K562 (cell line): ENCODE results near the gene UGT1A5. TPM values are rescaled to one million over a fixed set of nuclear protein-coding genes. Genes with fewer than 3 reads are reported as not detected.

ENCODE experiments used
- ATAC-seq: fragments of 200-7000 bp; cut with Tn5 transposase; 3 replicates; pipeline ENCODE4 v1.9.1; 2020; ENCODE audit warnings: moderate library complexity
- BruUV-seq: library from RNA; stranded (reverse); fragments of 400-500 nt; replicated peaks from 2 replicates; lab custom pipeline; 2021; lab: Mats Ljungman, UMichigan
- CTCF ChIA-PET: fragments of 300-600 bp; formaldehyde crosslinking; extraction: SDS; loops from one replicate; lab custom pipeline; 2021; ENCODE audit warnings: low intra/inter-chr PET ratio; lab: Yijun Ruan, JAX
- POLR2A ChIA-PET: fragments of 300-600, 350-650 bp; sonication (Branson Sonifier 250); formaldehyde crosslinking; extraction: SDS; loops from one replicate; lab custom pipeline; 2021; ENCODE audit warnings: antibody characterized with exemption, inconsistent platforms; lab: Yijun Ruan, JAX
- DNase-seq, 4 experiments: peaks; one replicate each; pipeline versions ENCODE4 v3.0.0 to v3.0.0-alpha.2; 2011 to 2018; ENCODE audit warnings: low spot score in 3 of 4, mixed read lengths in 3 of 4; ENCODE audit errors: extremely low read depth in 1 of 4
- FAIRE-seq: peaks from 2 replicates; lab custom pipeline; 2011; peaks lifted over from hg19 to GRCh38; lab: Jason Lieb, UNC
- H2AFZ ChIP-seq: 2 replicates; pipeline ENCODE4 v1.6.0; 2011; ENCODE audit warnings: low read depth, low read length, control low read depth, inconsistent platforms
- H3K27ac ChIP-seq: fragments of 200-600 bp; 3 replicates; pipeline ENCODE4 v1.8.0; 2011; ENCODE audit warnings: low read depth, mild to moderate bottlenecking, control low read depth, inconsistent platforms, low read length, moderate library complexity, mixed read lengths; ENCODE audit errors: extremely low read depth
- H3K27me3 ChIP-seq, 2 experiments: fragments of 300-600 bp in 1 of 2; 2 replicates in 1 of 2; 3 replicates in 1 of 2; pipeline versions ENCODE4 v1.6.0 to v1.8.0; 2011; ENCODE audit warnings: inconsistent platforms in 2 of 2, low read length in 2 of 2, mild to moderate bottlenecking in 1 of 2, mixed read lengths in 1 of 2, moderate library complexity in 1 of 2; ENCODE audit not compliant: control insufficient read depth in 2 of 2, insufficient read depth in 2 of 2
- H3K36me3 ChIP-seq: fragments of 300-600 bp; 3 replicates; pipeline ENCODE4 v1.8.0; 2011; ENCODE audit warnings: mild to moderate bottlenecking, low read length, inconsistent platforms; ENCODE audit not compliant: control insufficient read depth, insufficient read depth
- H3K4me1 ChIP-seq, 2 experiments: fragments of 200-600 bp in 1 of 2; replicated peaks in 1 of 2; 2 replicates in 1 of 2; 3 replicates in 1 of 2; pipeline versions ENCODE4 v1.5.1 to v1.8.0; 2011; ENCODE audit warnings: inconsistent platforms in 2 of 2, low read length in 2 of 2, mild to moderate bottlenecking in 1 of 2, mixed read lengths in 1 of 2, moderate library complexity in 1 of 2; ENCODE audit not compliant: control insufficient read depth in 2 of 2, insufficient read depth in 2 of 2
- H3K4me2 ChIP-seq: 2 replicates; pipeline ENCODE4 v1.6.1; 2011; ENCODE audit warnings: low read length, control low read depth, inconsistent platforms, mixed read lengths; ENCODE audit not compliant: insufficient read depth
- H3K4me3 ChIP-seq: fragments of 200-600 bp; sonication (generic), shearing (Covaris generic); 2 replicates; pipeline ENCODE4 v1.5.1; 2016; ENCODE audit warnings: control low read depth, inconsistent platforms
- H3K79me2 ChIP-seq: fragments of 200-600 bp; 3 replicates; pipeline ENCODE4 v1.8.0; 2011; ENCODE audit warnings: low read length, inconsistent platforms; ENCODE audit not compliant: control insufficient read depth, insufficient read depth
- H3K9ac ChIP-seq, 2 experiments: 2 replicates each; pipeline versions ENCODE4 v1.6.0 to v1.6.1; 2011; ENCODE audit warnings: low read depth in 2 of 2, low read length in 2 of 2, control low read depth in 1 of 2, inconsistent platforms in 1 of 2, mild to moderate bottlenecking in 1 of 2, mixed read lengths in 1 of 2; ENCODE audit not compliant: insufficient read depth in 1 of 2
- H3K9me1 ChIP-seq: one replicate; pipeline ENCODE4 v1.6.0; 2011; ENCODE audit warnings: inconsistent platforms, mild to moderate bottlenecking, low read length, moderate library complexity; ENCODE audit not compliant: control insufficient read depth, insufficient read depth
- H3K9me3 ChIP-seq: replicated peaks from 2 replicates; pipeline ENCODE4 v1.5.1; 2011; ENCODE audit warnings: low read depth, low read length, inconsistent platforms; ENCODE audit not compliant: control insufficient read depth, insufficient read depth
- H4K20me1 ChIP-seq: replicated peaks from 2 replicates; pipeline ENCODE4 v1.6.1; 2011; ENCODE audit warnings: low read length, inconsistent platforms, mixed read lengths; ENCODE audit not compliant: control insufficient read depth, insufficient read depth
- NCOR1 ChIP-seq: fragments of 450-650 bp; IDR thresholded peaks from 2 replicates; pipeline ENCODE4 v1.6.1; 2016; ENCODE audit warnings: mild to moderate bottlenecking, moderate library complexity
- SIN3B ChIP-seq: fragments of 450-650 bp; IDR thresholded peaks from 2 replicates; pipeline ENCODE4 v1.6.1; 2017; ENCODE audit warnings: low read depth, mild to moderate bottlenecking, moderate library complexity
- YBX1 ChIP-seq: fragments of 450-650 bp; IDR thresholded peaks from 2 replicates; pipeline ENCODE4 v1.7.1; 2016; ENCODE audit warnings: mild to moderate bottlenecking
- ZNF778 ChIP-seq: fragments of 450-650 bp; formaldehyde crosslinking; IDR thresholded peaks from 2 replicates; pipeline ENCODE4 v1.4.0; 2020; ENCODE audit warnings: mild to moderate bottlenecking, moderate library complexity
- WGBS: fragments of 100-300 bp; shearing (Covaris generic); methylation state at CpG from one replicate; pipeline ENCODE4 v1.1.6; 2016; ENCODE audit warnings: low coverage, mixed read lengths; ENCODE audit not compliant: insufficient coverage; ENCODE audit errors: missing lambda C conversion rate; 5-methylcytosine and 5-hydroxymethylcytosine counted together
- in situ Hi-C: fragments of 300-500 bp; cut with MboI; formaldehyde crosslinking; loops from 4 replicates; pipeline ENCODE4 v1.15.0; 2018; ENCODE audit warnings: inconsistent platforms, mixed read lengths
- intact Hi-C: fragments of 100-400 bp; cut with micrococcal nuclease; formaldehyde crosslinking; loops from 2 replicates; pipeline ENCODE4 v1.14.2; 2022
- polyA plus RNA-seq, 8 experiments: library from polyadenylated mRNA; depleted of rRNA in 4 of 8; stranded (reverse) in 5 of 8; unstranded in 3 of 8; fragments of >200 nt; fragmentation: Nextera tagmentation in 2 of 8; fragmentation: Illumina TruSeq in 1 of 8; extraction: Ambion mirVana in 2 of 8; extraction: Trizol in 1 of 8; gene quantifications; 2 replicates each; pipeline versions ENCODE4 v1.2.1 to v1.2.3, GENCODE V29; 2011 to 2014; ENCODE audit warnings: inconsistent platforms in 1 of 8, missing spikeins in 1 of 8
- total RNA-seq, 7 experiments: library from RNA; depleted of rRNA in 6 of 7; stranded (reverse); fragments of >200 nt in 6 of 7; fragmentation: Illumina TruSeq in 2 of 7; extraction: Trizol in 2 of 7; gene quantifications; 2 replicates each; pipeline versions ENCODE4 v1.2.1 to v1.2.3, GENCODE V29; 2011 to 2021; ENCODE audit warnings: low replicate concordance in 1 of 7
- TF ChIP-seq, protein P1 (sequence below): fragments of 150-350 bp; conservative IDR thresholded peaks from 2 replicates; pipeline ENCODE4 v1.6.1; 2014; ENCODE audit warnings: low read length

The UGT1A5 gene
- total and polyA plus RNA-seq, 9 of the 15 experiments (the other 6 are each of a cell fraction or from before 2014, with no cell fraction given), result not detected

DNA sequence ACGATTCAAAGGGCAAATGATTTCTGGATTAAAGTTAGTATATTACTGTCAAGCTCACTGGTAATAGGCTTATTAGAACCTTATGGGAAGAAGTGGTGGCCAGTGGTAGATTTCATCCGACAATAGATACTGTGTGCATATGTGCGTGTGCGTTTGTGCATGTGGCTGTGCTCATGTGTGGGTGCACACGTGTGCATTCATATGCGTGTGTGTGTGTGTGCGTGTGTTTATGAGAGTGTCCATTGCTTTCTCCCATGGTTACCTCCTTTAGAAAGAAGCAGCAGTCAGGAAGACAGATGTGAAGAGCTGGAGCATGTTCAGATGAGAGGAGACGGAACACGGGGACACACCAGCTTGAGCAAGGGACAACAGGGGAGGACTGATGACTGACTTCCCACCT lies 56.6 kb downstream of the UGT1A5 start:
- TF ChIP-seq, protein P1, sequence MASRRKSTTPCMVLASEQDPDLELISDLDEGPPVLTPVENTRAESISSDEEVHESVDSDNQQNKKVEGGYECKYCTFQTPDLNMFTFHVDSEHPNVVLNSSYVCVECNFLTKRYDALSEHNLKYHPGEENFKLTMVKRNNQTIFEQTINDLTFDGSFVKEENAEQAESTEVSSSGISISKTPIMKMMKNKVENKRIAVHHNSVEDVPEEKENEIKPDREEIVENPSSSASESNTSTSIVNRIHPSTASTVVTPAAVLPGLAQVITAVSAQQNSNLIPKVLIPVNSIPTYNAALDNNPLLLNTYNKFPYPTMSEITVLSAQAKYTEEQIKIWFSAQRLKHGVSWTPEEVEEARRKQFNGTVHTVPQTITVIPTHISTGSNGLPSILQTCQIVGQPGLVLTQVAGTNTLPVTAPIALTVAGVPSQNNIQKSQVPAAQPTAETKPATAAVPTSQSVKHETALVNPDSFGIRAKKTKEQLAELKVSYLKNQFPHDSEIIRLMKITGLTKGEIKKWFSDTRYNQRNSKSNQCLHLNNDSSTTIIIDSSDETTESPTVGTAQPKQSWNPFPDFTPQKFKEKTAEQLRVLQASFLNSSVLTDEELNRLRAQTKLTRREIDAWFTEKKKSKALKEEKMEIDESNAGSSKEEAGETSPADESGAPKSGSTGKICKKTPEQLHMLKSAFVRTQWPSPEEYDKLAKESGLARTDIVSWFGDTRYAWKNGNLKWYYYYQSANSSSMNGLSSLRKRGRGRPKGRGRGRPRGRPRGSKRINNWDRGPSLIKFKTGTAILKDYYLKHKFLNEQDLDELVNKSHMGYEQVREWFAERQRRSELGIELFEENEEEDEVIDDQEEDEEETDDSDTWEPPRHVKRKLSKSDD, result no peak
- TF ChIP-seq NCOR1 (no peak), ZNF778 (no peak), SIN3B (no peak), YBX1 (no peak)
- CTCF ChIA-PET, result no interaction called here
- H2AFZ ChIP-seq, result no peak overlapping the region
- in situ Hi-C loops, result no loop called here
- H3K9me3 ChIP-seq, result no peaks in the 10 kb centered on the region
- H3K36me3 ChIP-seq, result no peaks in the 10 kb centered on the region
- no peak overlapping the region for H3K9ac ChIP-seq
- DNase-seq, result no peak
- H4K20me1 ChIP-seq, result no peaks in the 10 kb centered on the region
- BruUV-seq, result no TSS peak
- H3K4me3 ChIP-seq, result no peak overlapping the region
- peaks cover 0 to 13% of the 10 kb centered on the region in 2 experiments; a peak in 3 of 5 replicates for H3K27me3 ChIP-seq
- no peaks in the 10 kb centered on the region for H3K9me1 ChIP-seq
- ATAC-seq, result no peak
- no peak for FAIRE-seq
- no peak overlapping the region for H3K27ac ChIP-seq
- no peaks in the 10 kb centered on the region for H3K79me2 ChIP-seq
- no peaks in the 10 kb centered on the region for H3K4me1 ChIP-seq
- intact Hi-C loops, result no loop called here
- no peak overlapping the region for H3K4me2 ChIP-seq
- 2% methylated on average over 9 of the region's 9 CpGs for WGBS
- POLR2A ChIA-PET, result interaction anchor here (1.0 to 1.3 kb wide), 2 partner anchors 11 to 42 kb away, joined by 4 to 5 read pairs; no protein-coding TSS in a partner anchor
